Glutamatergic neuron (in vitro differentiated cells): ENCODE results near the gene RING1. TPM values are rescaled to one million over a fixed set of nuclear protein-coding genes. Genes with fewer than 3 reads are reported as not detected.

Source experiments
- DNase-seq: peaks from one replicate; pipeline ENCODE4 v3.0.0; 2022
- H3K27ac Mint-ChIP-seq: one replicate; pipeline ENCODE4 v1.8.0; 2020; ENCODE audit warnings: mild to moderate bottlenecking, mixed read lengths, inconsistent platforms; ENCODE audit not compliant: unreplicated experiment
- H3K27me3 Mint-ChIP-seq: one replicate; pipeline ENCODE4 v1.8.0; 2020; ENCODE audit warnings: mild to moderate bottlenecking, moderate library complexity, mixed read lengths, inconsistent platforms; ENCODE audit not compliant: unreplicated experiment
- H3K36me3 Mint-ChIP-seq: one replicate; pipeline ENCODE4 v1.8.0; 2020; ENCODE audit warnings: mild to moderate bottlenecking, mixed read lengths, inconsistent platforms; ENCODE audit not compliant: unreplicated experiment
- H3K4me1 Mint-ChIP-seq: one replicate; pipeline ENCODE4 v1.8.0; 2020; ENCODE audit warnings: mild to moderate bottlenecking, low read depth, mixed read lengths, inconsistent platforms; ENCODE audit not compliant: unreplicated experiment
- H3K4me3 Mint-ChIP-seq: one replicate; pipeline ENCODE4 v1.8.0; 2020; ENCODE audit warnings: mild to moderate bottlenecking, mixed read lengths, inconsistent platforms; ENCODE audit not compliant: unreplicated experiment
- H3K9me3 Mint-ChIP-seq: one replicate; pipeline ENCODE4 v1.8.0; 2020; ENCODE audit warnings: mild to moderate bottlenecking, moderate library complexity, mixed read lengths, inconsistent platforms; ENCODE audit not compliant: unreplicated experiment
- CTCF ChIP-seq: fragments of 200-600 bp; sonication (generic); IDR thresholded peaks from one replicate; pipeline ENCODE4 v1.5.0; 2021; ENCODE audit not compliant: partially characterized antibody, unreplicated experiment
- total RNA-seq: library from RNA; stranded (reverse); fragmentation: NEBNext Ultra II Directional; extraction: Animal tissue kit (Norgen Biotek cat#: 25700); gene quantifications from one replicate; pipeline ENCODE4 v1.2.1, GENCODE V29; 2021; ENCODE audit not compliant: unreplicated experiment

RING1 gene
- total RNA-seq, 1 donor from 2014 or later = 37.3 TPM

- Mint-ChIP-seq H3K27ac (no peak overlapping the region), H3K4me3 (peak overlapping the region; percentile 89), H3K4me1 (peaks cover 23% of the 10 kb centered on the region), H3K36me3 (no peaks in the 10 kb centered on the region), H3K27me3 (peaks cover 12% of the 10 kb centered on the region), H3K9me3 (peaks cover 15% of the 10 kb centered on the region)
- no peak for DNase-seq
- no peak for TF ChIP-seq CTCF
These were observed 10.0 kb upstream of the RING1 start for GRCh38 chr6:33198159-33198852.

- H3K36me3 Mint-ChIP-seq = no peaks in the 10 kb centered on the region
- DNase-seq = no peak
- H3K27me3 Mint-ChIP-seq = peaks cover 12% of the 10 kb centered on the region
- peak overlapping the region; percentile 92 for H3K4me3 Mint-ChIP-seq
- peaks cover 17% of the 10 kb centered on the region for H3K9me3 Mint-ChIP-seq
- peak overlapping the region; percentile 82 for H3K27ac Mint-ChIP-seq
- no peak for TF ChIP-seq CTCF
- peaks cover 23% of the 10 kb centered on the region for H3K4me1 Mint-ChIP-seq
These were observed 9.4 kb upstream of the RING1 start for GRCh38 chr6:33198853-33199436.

GRCh38 chr6:33199687-33200218, 8.5 kb upstream of the RING1 start:
- no peak for DNase-seq
- H3K4me3 Mint-ChIP-seq = peak overlapping the region; percentile 92
- H3K27me3 Mint-ChIP-seq = peaks cover 12% of the 10 kb centered on the region
- no peaks in the 10 kb centered on the region for H3K36me3 Mint-ChIP-seq
- no peak for TF ChIP-seq CTCF
- peaks cover 17% of the 10 kb centered on the region for H3K9me3 Mint-ChIP-seq
- peaks cover 23% of the 10 kb centered on the region for H3K4me1 Mint-ChIP-seq
- peak overlapping the region; percentile 82 for H3K27ac Mint-ChIP-seq

GRCh38 chr6:33200219-33201146, 7.8 kb upstream of the RING1 start, which contains the start of the genes RXRB and SLC39A7:
Gene RXRB, minus strand, starts transcription at chr6:33200665. Its CDS starts 189 bp downstream, at chr6:33200476.
Gene SLC39A7, plus strand, starts transcription at chr6:33200867. Its CDS starts 379 bp downstream, at chr6:33201246.
- Mint-ChIP-seq H3K4me3 (peak within 1 kb of the TSS; percentile 99), H3K9me3 (peaks cover 17% of the 10 kb centered on the region), H3K27me3 (peaks cover 14% of the 10 kb centered on the region), H3K36me3 (no peaks in the 10 kb centered on the region), H3K4me1 (peaks cover 28% of the 10 kb centered on the region), H3K27ac (peak within 1 kb of the TSS; percentile 95)
- DNase-seq = peak; percentile 99
- no peak for TF ChIP-seq CTCF
